ENCODE results near the gene TTLL1.

DNA sequence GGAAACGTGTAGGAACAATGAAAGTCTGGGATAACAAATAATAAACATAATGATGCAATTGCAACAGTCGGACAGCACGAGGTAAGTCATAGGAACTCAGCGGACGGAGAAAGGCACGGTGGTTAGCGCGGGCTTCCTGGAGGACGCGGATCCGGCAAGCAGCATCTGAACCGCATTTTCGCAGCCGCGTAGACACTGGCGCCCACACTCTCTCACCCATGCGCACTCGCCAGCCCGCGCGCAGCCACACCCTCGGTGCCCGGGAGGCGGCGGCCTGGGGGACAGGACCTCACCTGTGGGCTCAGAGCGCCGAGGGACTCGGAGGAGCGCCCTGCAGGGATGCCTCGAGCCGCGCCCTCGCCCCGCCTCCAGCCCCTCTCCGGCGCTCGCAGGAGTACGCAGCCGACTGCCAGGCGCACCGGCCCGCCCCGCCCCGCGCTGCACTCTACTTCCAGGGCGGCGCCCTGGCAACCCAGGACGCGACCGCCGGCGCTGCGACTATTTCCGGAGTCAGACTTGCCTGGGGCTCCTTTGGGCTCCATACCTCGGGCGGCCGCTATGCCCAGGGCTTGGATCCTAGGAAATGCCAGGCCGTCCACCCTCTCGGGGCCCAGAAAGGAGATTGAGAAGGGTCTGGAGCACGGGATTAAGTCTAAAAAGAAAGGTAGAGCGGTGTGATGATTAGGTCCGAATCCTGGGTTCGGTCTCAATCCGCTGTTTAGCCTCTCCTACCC is at the start of gene TTLL1:
- TF ChIP-seq, protein P1, sequence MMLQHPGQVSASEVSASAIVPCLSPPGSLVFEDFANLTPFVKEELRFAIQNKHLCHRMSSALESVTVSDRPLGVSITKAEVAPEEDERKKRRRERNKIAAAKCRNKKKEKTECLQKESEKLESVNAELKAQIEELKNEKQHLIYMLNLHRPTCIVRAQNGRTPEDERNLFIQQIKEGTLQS (IDR thresholded peaks at IDR 0.05): no peak
- TF ChIP-seq, protein P2, sequence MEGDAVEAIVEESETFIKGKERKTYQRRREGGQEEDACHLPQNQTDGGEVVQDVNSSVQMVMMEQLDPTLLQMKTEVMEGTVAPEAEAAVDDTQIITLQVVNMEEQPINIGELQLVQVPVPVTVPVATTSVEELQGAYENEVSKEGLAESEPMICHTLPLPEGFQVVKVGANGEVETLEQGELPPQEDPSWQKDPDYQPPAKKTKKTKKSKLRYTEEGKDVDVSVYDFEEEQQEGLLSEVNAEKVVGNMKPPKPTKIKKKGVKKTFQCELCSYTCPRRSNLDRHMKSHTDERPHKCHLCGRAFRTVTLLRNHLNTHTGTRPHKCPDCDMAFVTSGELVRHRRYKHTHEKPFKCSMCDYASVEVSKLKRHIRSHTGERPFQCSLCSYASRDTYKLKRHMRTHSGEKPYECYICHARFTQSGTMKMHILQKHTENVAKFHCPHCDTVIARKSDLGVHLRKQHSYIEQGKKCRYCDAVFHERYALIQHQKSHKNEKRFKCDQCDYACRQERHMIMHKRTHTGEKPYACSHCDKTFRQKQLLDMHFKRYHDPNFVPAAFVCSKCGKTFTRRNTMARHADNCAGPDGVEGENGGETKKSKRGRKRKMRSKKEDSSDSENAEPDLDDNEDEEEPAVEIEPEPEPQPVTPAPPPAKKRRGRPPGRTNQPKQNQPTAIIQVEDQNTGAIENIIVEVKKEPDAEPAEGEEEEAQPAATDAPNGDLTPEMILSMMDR (IDR thresholded peaks at IDR 0.05; ENCODE audit: low read depth, low read length, missing input control): no peak
- peak; percentile 20 to 46 for TF ChIP-seq RAD21 (IDR thresholded peaks at IDR 0.05)
- TF ChIP-seq FOXA1 (IDR thresholded peaks at IDR 0.05): no peak

All from liver (tissue), 3 donors.